GM19395 (cell line): ENCODE measurements around the gene PODXL2.
"Not testable (repeated sequence)": the region's sequence is repeated elsewhere in the genome, so short reads cannot be mapped to it uniquely, and the experiment has no call there.

Experiments
- ATAC-seq: cut with Tn5 transposase; IDR thresholded peaks from one replicate; pipeline ENCODE4 v1.9.1; 2021; ENCODE audit warnings: mild to moderate bottlenecking, moderate library complexity; ENCODE audit not compliant: unreplicated experiment

PODXL2 gene

GRCh38 chr3:127674101-127674721 lies 45.2 kb downstream of the PODXL2 start:
- ATAC-seq = no peak

- no peak for ATAC-seq
Measured at GRCh38 chr3:127674790-127675189, 45.8 kb downstream of the PODXL2 start.

GRCh38 chr3:127675651-127676391 lies 46.8 kb downstream of the PODXL2 start:
- no peak for ATAC-seq

- no peak for ATAC-seq
Measured at GRCh38 chr3:127676456-127676855, 47.5 kb downstream of the PODXL2 start.

GRCh38 chr3:127676921-127677351 lies 48.0 kb downstream of the PODXL2 start:
- no peak for ATAC-seq

- no peak for ATAC-seq
Measured at GRCh38 chr3:127677541-127678314, 48.7 kb downstream of the PODXL2 start.

- ATAC-seq = no peak
Measured at GRCh38 chr3:127678315-127678599, 49.3 kb downstream of the PODXL2 start.

GRCh38 chr3:127678611-127679533 lies 49.9 kb downstream of the PODXL2 start:
- ATAC-seq = no peak

GRCh38 chr3:127679534-127680145 lies 50.7 kb downstream of the PODXL2 start:
- no peak for ATAC-seq

- no peak for ATAC-seq
Measured at GRCh38 chr3:127680146-127680661, 51.2 kb downstream of the PODXL2 start.

GRCh38 chr3:127680798-127681221 lies 51.8 kb downstream of the PODXL2 start:
- no peak for ATAC-seq

- not testable (repeated sequence) for ATAC-seq
Measured at GRCh38 chr3:127682175-127682554, 53.2 kb downstream of the PODXL2 start.

- no peak for ATAC-seq
Measured at GRCh38 chr3:127682561-127682960, 53.6 kb downstream of the PODXL2 start.

GRCh38 chr3:127684871-127685707 lies 56.1 kb downstream of the PODXL2 start:
- no peak for ATAC-seq

GRCh38 chr3:127685708-127686511 lies 56.9 kb downstream of the PODXL2 start:
- ATAC-seq = no peak

- no peak for ATAC-seq
Measured at GRCh38 chr3:127686512-127686894, 57.5 kb downstream of the PODXL2 start.

- ATAC-seq = no peak
Measured at GRCh38 chr3:127687228-127687737, 58.3 kb downstream of the PODXL2 start.

- ATAC-seq = no peak
Measured at GRCh38 chr3:127688022-127688415, 59.0 kb downstream of the PODXL2 start.
